22Rv1 (cell line): Measurements from ENCODE around the gene SUSD4.

Source experiments
- CTCF ChIP-seq: fragments of 450-650 bp; IDR thresholded peaks from 2 replicates; pipeline ENCODE4 v1.5.1; 2017; ENCODE audit warnings: mild to moderate bottlenecking
- ZFX ChIP-seq: fragments of 450-650 bp; IDR thresholded peaks from 2 replicates; pipeline ENCODE4 v1.6.1; 2017; ENCODE audit warnings: antibody characterized with exemption, borderline replicate concordance

GRCh38 chr1:223411309-223411708 is 47.3 kb upstream of the SUSD4 start:
- TF ChIP-seq CTCF (no peak), ZFX (no peak)
